ENCODE data around the gene GRID2.

The GRID2 gene

GRCh38 chr4:92600638-92601037 lies 296.9 kb downstream of the GRID2 start:
- Mint-ChIP-seq H3K27me3 (no peaks in the 10 kb centered on the region), H3K4me1 (no peaks in the 10 kb centered on the region), H3K9me3 (no peaks in the 10 kb centered on the region), H3K4me3 (no peak overlapping the region), H3K27ac (no peak overlapping the region), H3K36me3 (ENCODE audit: low read depth) (no peaks in the 10 kb centered on the region)
- DNase-seq = no peak
- ATAC-seq = no peak

- DNase-seq = no peak
- Mint-ChIP-seq H3K4me3 (no peak overlapping the region), H3K4me1 (no peaks in the 10 kb centered on the region), H3K9me3 (peaks cover 7% of the 10 kb centered on the region), H3K27me3 (no peaks in the 10 kb centered on the region), H3K27ac (no peak overlapping the region), H3K36me3 (ENCODE audit: low read depth) (no peaks in the 10 kb centered on the region)
- no peak for ATAC-seq
Observed at GRCh38 chr4:92606227-92606626, 302.5 kb downstream of the GRID2 start.

- Mint-ChIP-seq H3K36me3 (ENCODE audit: low read depth) (no peaks in the 10 kb centered on the region), H3K27me3 (no peaks in the 10 kb centered on the region), H3K4me3 (no peak overlapping the region), H3K9me3 (peaks cover 17% of the 10 kb centered on the region), H3K27ac (no peak overlapping the region), H3K4me1 (no peaks in the 10 kb centered on the region)
- no peak for ATAC-seq
- no peak for DNase-seq
Observed at GRCh38 chr4:92615049-92615448, 311.3 kb downstream of the GRID2 start.

- DNase-seq (no peak), ATAC-seq (no peak)
- H3K36me3 Mint-ChIP-seq (ENCODE audit: low read depth) = no peaks in the 10 kb centered on the region
- H3K9me3 Mint-ChIP-seq = peaks cover 22% of the 10 kb centered on the region
- no peak overlapping the region for H3K4me3 Mint-ChIP-seq
- H3K4me1 Mint-ChIP-seq = no peaks in the 10 kb centered on the region
- H3K27me3 Mint-ChIP-seq = no peaks in the 10 kb centered on the region
- no peak overlapping the region for H3K27ac Mint-ChIP-seq
Observed at GRCh38 chr4:92618968-92619367, 315.2 kb downstream of the GRID2 start.

GRCh38 chr4:92629302-92629701 lies 325.5 kb downstream of the GRID2 start:
- ATAC-seq (no peak), DNase-seq (no peak)
- H3K36me3 Mint-ChIP-seq (ENCODE audit: low read depth) = no peaks in the 10 kb centered on the region
- no peaks in the 10 kb centered on the region for H3K27me3 Mint-ChIP-seq
- H3K4me3 Mint-ChIP-seq = no peak overlapping the region
- H3K4me1 Mint-ChIP-seq = no peaks in the 10 kb centered on the region
- no peak overlapping the region for H3K27ac Mint-ChIP-seq
- H3K9me3 Mint-ChIP-seq = peaks cover 11% of the 10 kb centered on the region

GRCh38 chr4:92634882-92635281 lies 331.1 kb downstream of the GRID2 start:
- DNase-seq (no peak), ATAC-seq (no peak)
- Mint-ChIP-seq H3K36me3 (ENCODE audit: low read depth) (no peaks in the 10 kb centered on the region), H3K4me1 (no peaks in the 10 kb centered on the region), H3K27me3 (no peaks in the 10 kb centered on the region), H3K27ac (no peak overlapping the region), H3K4me3 (no peak overlapping the region), H3K9me3 (peaks cover 9% of the 10 kb centered on the region)

- H3K4me1 Mint-ChIP-seq = no peaks in the 10 kb centered on the region
- H3K27ac Mint-ChIP-seq = no peak overlapping the region
- H3K27me3 Mint-ChIP-seq = no peaks in the 10 kb centered on the region
- ATAC-seq (no peak), DNase-seq (no peak)
- H3K4me3 Mint-ChIP-seq = no peak overlapping the region
- H3K9me3 Mint-ChIP-seq = peaks cover 9% of the 10 kb centered on the region
- no peaks in the 10 kb centered on the region for H3K36me3 Mint-ChIP-seq (ENCODE audit: low read depth)
Observed at GRCh38 chr4:92636038-92636806, 332.5 kb downstream of the GRID2 start.

GRCh38 chr4:92641409-92641808 lies 337.6 kb downstream of the GRID2 start:
- no peak for DNase-seq
- no peak for ATAC-seq
- H3K4me1 Mint-ChIP-seq = no peaks in the 10 kb centered on the region

GRCh38 chr4:92646826-92647225 lies 343.1 kb downstream of the GRID2 start:
- no peak for ATAC-seq
- no peaks in the 10 kb centered on the region for H3K36me3 Mint-ChIP-seq (ENCODE audit: low read depth)
- H3K27ac Mint-ChIP-seq = no peak overlapping the region

More at GRCh38 chr4:92641409-92641808, 337.6 kb downstream of the GRID2 start:
- Mint-ChIP-seq H3K9me3 (peaks cover 3% of the 10 kb centered on the region), H3K36me3 (ENCODE audit: low read depth) (no peaks in the 10 kb centered on the region), H3K27ac (no peak overlapping the region), H3K27me3 (no peaks in the 10 kb centered on the region), H3K4me3 (no peak overlapping the region)

GRCh38 chr4:92651536-92651935 lies 347.8 kb downstream of the GRID2 start:
- H3K9me3 Mint-ChIP-seq = peaks cover 8% of the 10 kb centered on the region
- ATAC-seq = no peak
- H3K4me3 Mint-ChIP-seq = no peak overlapping the region
- no peaks in the 10 kb centered on the region for H3K36me3 Mint-ChIP-seq (ENCODE audit: low read depth)
- no peaks in the 10 kb centered on the region for H3K27me3 Mint-ChIP-seq
- DNase-seq = no peak
- no peaks in the 10 kb centered on the region for H3K4me1 Mint-ChIP-seq
- H3K27ac Mint-ChIP-seq = no peak overlapping the region

More at GRCh38 chr4:92646826-92647225, 343.1 kb downstream of the GRID2 start:
- no peak overlapping the region for H3K4me3 Mint-ChIP-seq
- H3K4me1 Mint-ChIP-seq = no peaks in the 10 kb centered on the region
- H3K9me3 Mint-ChIP-seq = peaks cover 4% of the 10 kb centered on the region
- no peak for DNase-seq
- H3K27me3 Mint-ChIP-seq = no peaks in the 10 kb centered on the region

GRCh38 chr4:92654084-92654483 lies 350.3 kb downstream of the GRID2 start:
- no peaks in the 10 kb centered on the region for H3K27me3 Mint-ChIP-seq
- H3K4me1 Mint-ChIP-seq = no peaks in the 10 kb centered on the region
- DNase-seq (no peak), ATAC-seq (no peak)
- no peaks in the 10 kb centered on the region for H3K36me3 Mint-ChIP-seq (ENCODE audit: low read depth)
- H3K4me3 Mint-ChIP-seq = no peak overlapping the region
- no peak overlapping the region for H3K27ac Mint-ChIP-seq
- H3K9me3 Mint-ChIP-seq = peaks cover 8% of the 10 kb centered on the region

- H3K9me3 Mint-ChIP-seq = peaks cover 4% of the 10 kb centered on the region
Observed at GRCh38 chr4:92657695-92658094, 353.9 kb downstream of the GRID2 start.

GRCh38 chr4:92658318-92658717 lies 354.6 kb downstream of the GRID2 start:
- Mint-ChIP-seq H3K9me3 (peaks cover 4% of the 10 kb centered on the region), H3K27me3 (no peaks in the 10 kb centered on the region), H3K27ac (no peak overlapping the region), H3K36me3 (ENCODE audit: low read depth) (no peaks in the 10 kb centered on the region), H3K4me3 (no peak overlapping the region), H3K4me1 (no peaks in the 10 kb centered on the region)
- DNase-seq = no peak
- no peak for ATAC-seq

More at GRCh38 chr4:92657695-92658094, 353.9 kb downstream of the GRID2 start:
- Mint-ChIP-seq H3K36me3 (ENCODE audit: low read depth) (no peaks in the 10 kb centered on the region), H3K4me3 (no peak overlapping the region), H3K27ac (no peak overlapping the region), H3K4me1 (no peaks in the 10 kb centered on the region), H3K27me3 (no peaks in the 10 kb centered on the region)
- ATAC-seq (no peak), DNase-seq (no peak)

GRCh38 chr4:92677805-92678204 lies 374.0 kb downstream of the GRID2 start:
- Mint-ChIP-seq H3K36me3 (ENCODE audit: low read depth) (no peaks in the 10 kb centered on the region), H3K27ac (no peak overlapping the region), H3K4me1 (no peaks in the 10 kb centered on the region), H3K4me3 (no peak overlapping the region), H3K27me3 (no peaks in the 10 kb centered on the region), H3K9me3 (peaks cover 3% of the 10 kb centered on the region)
- ATAC-seq = no peak
- no peak for DNase-seq

- Mint-ChIP-seq H3K4me1 (no peaks in the 10 kb centered on the region), H3K9me3 (peaks cover 3% of the 10 kb centered on the region), H3K27me3 (no peaks in the 10 kb centered on the region), H3K36me3 (ENCODE audit: low read depth) (no peaks in the 10 kb centered on the region), H3K4me3 (no peak overlapping the region), H3K27ac (no peak overlapping the region)
- no peak for ATAC-seq
- no peak for DNase-seq
Observed at GRCh38 chr4:92678292-92678691, 374.5 kb downstream of the GRID2 start.

- no peak for DNase-seq
- peaks cover 3% of the 10 kb centered on the region for H3K9me3 Mint-ChIP-seq
- no peaks in the 10 kb centered on the region for H3K4me1 Mint-ChIP-seq
- no peak for ATAC-seq
- H3K4me3 Mint-ChIP-seq = no peak overlapping the region
- no peak overlapping the region for H3K27ac Mint-ChIP-seq
- no peaks in the 10 kb centered on the region for H3K36me3 Mint-ChIP-seq (ENCODE audit: low read depth)
- no peaks in the 10 kb centered on the region for H3K27me3 Mint-ChIP-seq
Observed at GRCh38 chr4:92679149-92679548, 375.4 kb downstream of the GRID2 start.

All from activated naive CD8-positive, alpha-beta T cell treated with anti-CD3 and anti-CD28 coated beads, Interleukin-2, amount 50 U/mL, for 24 hours (primary cell).